ENCODE measurements around the gene ARHGEF37. TPM values are rescaled to one million over a fixed set of nuclear protein-coding genes. Genes with fewer than 3 reads are reported as not detected.

Gene ARHGEF37
- total RNA-seq, 1 donor from 2014 or later: 3.3 TPM

GRCh38 chr5:149635394-149635793, 54.1 kb downstream of the ARHGEF37 start:
- Mint-ChIP-seq H3K4me1 (ENCODE audit: low read depth) (peaks cover 10% of the 10 kb centered on the region), H3K36me3 (ENCODE audit: insufficient read depth) (no peaks in the 10 kb centered on the region), H3K27me3 (peaks cover 6% of the 10 kb centered on the region), H3K27ac (no peak overlapping the region), H3K4me3 (ENCODE audit: low read depth) (no peak overlapping the region), H3K9me3 (ENCODE audit: low read depth) (no peaks in the 10 kb centered on the region)
- no peak for DNase-seq (ENCODE audit: low spot score, unreplicated experiment)
- no peak for TF ChIP-seq CTCF (IDR thresholded peaks at IDR 0.05; ENCODE audit: unreplicated experiment)

- no peak for DNase-seq (ENCODE audit: low spot score, unreplicated experiment)
- Mint-ChIP-seq H3K4me3 (ENCODE audit: low read depth) (no peak overlapping the region), H3K27me3 (peaks cover 6% of the 10 kb centered on the region), H3K9me3 (ENCODE audit: low read depth) (no peaks in the 10 kb centered on the region), H3K27ac (no peak overlapping the region), H3K4me1 (ENCODE audit: low read depth) (peaks cover 10% of the 10 kb centered on the region), H3K36me3 (ENCODE audit: insufficient read depth) (no peaks in the 10 kb centered on the region)
- no peak for TF ChIP-seq CTCF (IDR thresholded peaks at IDR 0.05; ENCODE audit: unreplicated experiment)
These were observed 55.0 kb downstream of the ARHGEF37 start for GRCh38 chr5:149636191-149636860.

- no peak overlapping the region for H3K4me3 Mint-ChIP-seq (ENCODE audit: low read depth)
- H3K27me3 Mint-ChIP-seq: peaks cover 6% of the 10 kb centered on the region
- no peak overlapping the region for H3K27ac Mint-ChIP-seq
- no peaks in the 10 kb centered on the region for H3K36me3 Mint-ChIP-seq (ENCODE audit: insufficient read depth)
- DNase-seq (ENCODE audit: low spot score, unreplicated experiment): peak; percentile 20
- peaks cover 10% of the 10 kb centered on the region for H3K4me1 Mint-ChIP-seq (ENCODE audit: low read depth)
- TF ChIP-seq CTCF (IDR thresholded peaks at IDR 0.05; ENCODE audit: unreplicated experiment): peak; percentile 78
- no peaks in the 10 kb centered on the region for H3K9me3 Mint-ChIP-seq (ENCODE audit: low read depth)
These were observed 55.6 kb downstream of the ARHGEF37 start for GRCh38 chr5:149636861-149637246.

- Mint-ChIP-seq H3K27ac (no peak overlapping the region), H3K4me1 (ENCODE audit: low read depth) (no peaks in the 10 kb centered on the region), H3K36me3 (ENCODE audit: insufficient read depth) (no peaks in the 10 kb centered on the region), H3K4me3 (ENCODE audit: low read depth) (no peak overlapping the region), H3K27me3 (peaks cover 6% of the 10 kb centered on the region), H3K9me3 (ENCODE audit: low read depth) (no peaks in the 10 kb centered on the region)
- no peak for DNase-seq (ENCODE audit: low spot score, unreplicated experiment)
- TF ChIP-seq CTCF (IDR thresholded peaks at IDR 0.05; ENCODE audit: unreplicated experiment): no peak
These were observed 56.8 kb downstream of the ARHGEF37 start for GRCh38 chr5:149638136-149638535.

- no peak for TF ChIP-seq CTCF (IDR thresholded peaks at IDR 0.05; ENCODE audit: unreplicated experiment)
- Mint-ChIP-seq H3K27ac (no peak overlapping the region), H3K4me3 (ENCODE audit: low read depth) (no peak overlapping the region), H3K9me3 (ENCODE audit: low read depth) (no peaks in the 10 kb centered on the region), H3K4me1 (ENCODE audit: low read depth) (no peaks in the 10 kb centered on the region), H3K27me3 (peaks cover 6% of the 10 kb centered on the region), H3K36me3 (ENCODE audit: insufficient read depth) (no peaks in the 10 kb centered on the region)
- no peak for DNase-seq (ENCODE audit: low spot score, unreplicated experiment)
These were observed 57.4 kb downstream of the ARHGEF37 start for GRCh38 chr5:149638546-149639241.
